Natural killer cell (primary cell): ENCODE data around the gene NAXD. TPM values are rescaled to one million over a fixed set of nuclear protein-coding genes. Genes with fewer than 3 reads are reported as not detected.

Source experiments
- ATAC-seq, 3 donors: fragments of 150-1000 bp in 2 of 3; fragments of 200-7000 bp in 1 of 3; cut with Tn5 transposase; 1 replicate in 1 of 3; 2 replicates in 2 of 3; pipeline ENCODE4 v1.10.0; 2021; ENCODE audit warnings: mild to moderate bottlenecking in 2 of 3, moderate library complexity in 2 of 3
- DNase-seq, 2 donors: peaks; one replicate each; pipeline versions ENCODE4 v3.0.0 to v3.0.0-alpha.2; 2013 to 2021; ENCODE audit warnings: mixed read lengths in 1 of 2
- H3K27ac ChIP-seq: one replicate; pipeline ENCODE4 v1.5.1; 2013; ENCODE audit warnings: mild to moderate bottlenecking, low read length
- H3K27me3 ChIP-seq: one replicate; pipeline ENCODE4 v1.6.1; 2013; ENCODE audit warnings: low read length; ENCODE audit not compliant: control insufficient read depth, insufficient read depth
- H3K36me3 ChIP-seq: one replicate; pipeline ENCODE4 v1.6.1; 2013; ENCODE audit warnings: low read length; ENCODE audit not compliant: control insufficient read depth, insufficient read depth
- H3K4me1 ChIP-seq: one replicate; pipeline ENCODE4 v1.6.1; 2013; ENCODE audit warnings: low read length; ENCODE audit not compliant: control insufficient read depth, insufficient read depth
- H3K4me3 ChIP-seq: one replicate; pipeline ENCODE4 v1.5.1; 2013; ENCODE audit warnings: low read length
- H3K9me3 ChIP-seq: one replicate; pipeline ENCODE4 v1.6.1; 2013; ENCODE audit warnings: low read length; ENCODE audit not compliant: control insufficient read depth, insufficient read depth
- H3K27ac Mint-ChIP-seq, 2 donors: one replicate each; pipeline ENCODE4 v1.8.0; 2022; ENCODE audit warnings: mild to moderate bottlenecking in 2 of 2, mixed read lengths in 2 of 2, moderate library complexity in 1 of 2
- H3K27me3 Mint-ChIP-seq, 2 donors: one replicate each; pipeline ENCODE4 v1.8.0; 2022; ENCODE audit warnings: low read depth in 2 of 2, mixed read lengths in 2 of 2
- H3K36me3 Mint-ChIP-seq: one replicate; pipeline ENCODE4 v1.8.0; 2022; ENCODE audit warnings: mixed read lengths
- H3K4me1 Mint-ChIP-seq, 2 donors: one replicate each; pipeline ENCODE4 v1.8.0; 2022; ENCODE audit warnings: mixed read lengths in 2 of 2
- H3K4me3 Mint-ChIP-seq: one replicate; pipeline ENCODE4 v1.8.0; 2022; ENCODE audit warnings: mild to moderate bottlenecking, moderate library complexity, mixed read lengths
- H3K9me3 Mint-ChIP-seq, 2 donors: one replicate each; pipeline ENCODE4 v1.8.0; 2022; ENCODE audit warnings: mixed read lengths in 2 of 2
- WGBS: methylation state at CpG from one replicate; pipeline ENCODE4 v1.1.7; 2013; ENCODE audit warnings: missing lambda C conversion rate; ENCODE audit not compliant: insufficient coverage; 5-methylcytosine and 5-hydroxymethylcytosine counted together
- intact Hi-C: fragments of 100-400 bp; cut with micrococcal nuclease; formaldehyde crosslinking; loops from one replicate; pipeline ENCODE4 v1.14.2; 2022
- total RNA-seq, 4 donors: library from RNA; stranded (reverse); fragments of 120-200 nt in 1 of 4; gene quantifications; one replicate each; pipeline versions ENCODE4 v1.2.3 to v1.2.4, GENCODE V29; 2013 to 2022
- TF ChIP-seq, protein P1 (sequence below): fragments of 200-600 bp; IDR thresholded peaks from one replicate; pipeline ENCODE4 v1.8.0; 2022; ENCODE audit warnings: antibody characterized with exemption

The NAXD gene
- total RNA-seq, 3 donors from 2014 or later (not counting 1 experiment from before 2014, with no cell fraction given): 6.8 to 14.0 (median 12.0) TPM

DNA sequence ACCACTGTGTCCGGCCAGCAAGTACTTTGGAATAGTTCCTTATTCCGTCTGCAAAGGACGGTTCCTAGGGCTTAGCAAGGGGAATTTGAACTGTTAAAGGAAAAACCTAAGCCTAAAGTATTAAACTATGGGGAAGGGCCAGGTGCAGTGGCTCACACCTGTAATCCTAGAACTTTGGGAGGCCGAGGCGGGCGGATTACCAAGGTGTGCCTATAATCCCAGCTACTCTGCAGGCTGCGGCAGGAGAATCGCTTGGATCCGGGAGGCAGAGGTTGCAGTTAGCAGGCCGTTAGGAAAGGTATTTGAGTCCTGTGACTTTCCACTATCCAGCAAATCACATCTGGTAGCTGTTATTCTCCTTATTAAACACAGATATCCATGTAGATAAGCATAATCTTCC lies 44.5 kb upstream of the NAXD start:
- no peak for DNase-seq
- TF ChIP-seq, protein P1, sequence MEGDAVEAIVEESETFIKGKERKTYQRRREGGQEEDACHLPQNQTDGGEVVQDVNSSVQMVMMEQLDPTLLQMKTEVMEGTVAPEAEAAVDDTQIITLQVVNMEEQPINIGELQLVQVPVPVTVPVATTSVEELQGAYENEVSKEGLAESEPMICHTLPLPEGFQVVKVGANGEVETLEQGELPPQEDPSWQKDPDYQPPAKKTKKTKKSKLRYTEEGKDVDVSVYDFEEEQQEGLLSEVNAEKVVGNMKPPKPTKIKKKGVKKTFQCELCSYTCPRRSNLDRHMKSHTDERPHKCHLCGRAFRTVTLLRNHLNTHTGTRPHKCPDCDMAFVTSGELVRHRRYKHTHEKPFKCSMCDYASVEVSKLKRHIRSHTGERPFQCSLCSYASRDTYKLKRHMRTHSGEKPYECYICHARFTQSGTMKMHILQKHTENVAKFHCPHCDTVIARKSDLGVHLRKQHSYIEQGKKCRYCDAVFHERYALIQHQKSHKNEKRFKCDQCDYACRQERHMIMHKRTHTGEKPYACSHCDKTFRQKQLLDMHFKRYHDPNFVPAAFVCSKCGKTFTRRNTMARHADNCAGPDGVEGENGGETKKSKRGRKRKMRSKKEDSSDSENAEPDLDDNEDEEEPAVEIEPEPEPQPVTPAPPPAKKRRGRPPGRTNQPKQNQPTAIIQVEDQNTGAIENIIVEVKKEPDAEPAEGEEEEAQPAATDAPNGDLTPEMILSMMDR: no peak
- WGBS: 94% methylated on average over 10 of the region's 10 CpGs
- no peak overlapping the region for H3K4me3 ChIP-seq
- ATAC-seq: no peak
- no peaks in the 10 kb centered on the region for H3K9me3 ChIP-seq
- no peak overlapping the region for H3K27ac ChIP-seq
- H3K27me3 ChIP-seq: no peaks in the 10 kb centered on the region
- Mint-ChIP-seq H3K9me3 (no peaks in the 10 kb centered on the region), H3K36me3 (no peaks in the 10 kb centered on the region), H3K4me3 (no peak overlapping the region), H3K4me1 (peaks cover 0 to 6% of the 10 kb centered on the region in 2 donors), H3K27ac (no peak overlapping the region), H3K27me3 (peaks cover 28 to 47% of the 10 kb centered on the region in 2 donors)
- peaks cover 6% of the 10 kb centered on the region for H3K4me1 ChIP-seq
- intact Hi-C loops: no loop called here
- H3K36me3 ChIP-seq: no peaks in the 10 kb centered on the region

DNA sequence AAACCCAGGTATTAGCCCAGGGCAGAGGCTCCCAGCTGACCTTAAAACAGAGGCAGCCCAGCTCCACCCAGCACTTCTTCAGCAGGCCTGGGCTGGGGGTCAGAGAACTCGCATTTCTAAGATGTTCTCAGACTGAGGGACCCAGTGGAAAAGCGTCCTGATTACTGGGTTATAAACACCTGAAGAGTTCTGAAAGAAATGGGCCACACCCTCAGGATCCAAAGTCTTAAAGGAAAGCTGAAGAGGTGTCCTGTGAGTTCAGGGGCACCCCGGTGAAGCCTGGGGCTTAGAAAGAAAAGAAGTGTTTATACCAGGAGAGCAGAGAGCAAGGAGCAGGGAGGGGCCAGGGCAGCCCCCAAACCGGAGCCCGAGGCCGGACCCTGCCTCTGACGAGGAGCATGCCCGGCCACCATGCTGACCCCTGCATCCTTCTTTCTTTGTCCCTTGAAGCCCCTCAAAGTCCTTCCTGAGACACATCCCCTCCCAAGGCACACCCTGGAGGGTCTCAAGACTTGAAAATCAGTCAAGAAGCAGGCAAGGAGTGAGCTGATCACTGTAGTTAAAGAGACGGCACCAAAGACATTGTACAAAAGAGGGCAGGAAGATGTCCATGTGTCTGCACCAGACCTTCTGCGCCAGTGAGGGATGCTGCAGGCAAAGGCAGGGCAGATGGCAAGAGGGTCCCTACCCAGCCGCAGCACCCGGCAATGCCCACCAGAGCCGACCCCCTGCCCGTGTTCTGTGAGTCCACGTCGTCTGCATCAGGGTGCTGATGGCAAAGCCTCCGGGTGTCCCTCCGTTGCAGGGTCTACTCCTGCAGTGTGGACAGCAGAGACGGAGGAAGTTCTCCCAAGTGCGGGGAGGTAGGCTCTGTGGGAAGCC lies 43.2 kb upstream of the NAXD start:
- no peaks in the 10 kb centered on the region for H3K36me3 ChIP-seq
- H3K27ac Mint-ChIP-seq: no peak overlapping the region
- TF ChIP-seq, protein P1: no peak
- H3K27me3 ChIP-seq: no peaks in the 10 kb centered on the region
- H3K27ac ChIP-seq: no peak overlapping the region
- DNase-seq: no peak
- no peak for ATAC-seq
- H3K27me3 Mint-ChIP-seq: peaks cover 33 to 52% of the 10 kb centered on the region in 2 donors
- H3K4me1 ChIP-seq: peaks cover 10% of the 10 kb centered on the region
- H3K9me3 ChIP-seq: no peaks in the 10 kb centered on the region
- H3K36me3 Mint-ChIP-seq: no peaks in the 10 kb centered on the region
- no peak overlapping the region for H3K4me3 ChIP-seq
- H3K4me1 Mint-ChIP-seq: peaks cover 0 to 10% of the 10 kb centered on the region in 2 donors
- no peaks in the 10 kb centered on the region for H3K9me3 Mint-ChIP-seq
- WGBS: 92% methylated on average over 20 of the region's 20 CpGs
- intact Hi-C loops: no loop called here
- H3K4me3 Mint-ChIP-seq: no peak overlapping the region

DNA sequence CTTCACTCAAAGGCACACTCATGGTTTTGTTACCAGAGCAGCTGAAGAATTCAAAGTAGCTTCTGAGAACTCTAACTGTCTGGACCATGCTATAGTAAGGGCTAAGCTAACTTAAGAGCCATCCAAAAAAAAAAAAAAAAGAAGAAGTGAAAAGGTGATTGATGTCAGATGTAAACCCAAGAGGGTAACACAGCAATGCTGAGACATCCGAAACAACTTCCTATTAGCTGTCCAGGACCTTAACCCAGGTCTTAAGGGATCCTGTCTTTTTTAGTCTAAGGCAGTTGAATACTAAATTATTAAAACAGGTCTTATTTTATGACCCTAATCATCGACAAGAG lies 42.6 kb upstream of the NAXD start:
- H3K27ac Mint-ChIP-seq: no peak overlapping the region
- 83% methylated on average over 2 of the region's 2 CpGs for WGBS

More for the DNA sequence above, 42.6 kb upstream of the NAXD start:
- Histone ChIP-seq H3K4me3 (no peak overlapping the region), H3K36me3 (no peaks in the 10 kb centered on the region), H3K9me3 (no peaks in the 10 kb centered on the region), H3K4me1 (peaks cover 10% of the 10 kb centered on the region), H3K27ac (no peak overlapping the region), H3K27me3 (no peaks in the 10 kb centered on the region)
- Mint-ChIP-seq H3K36me3 (no peaks in the 10 kb centered on the region), H3K4me3 (no peak overlapping the region), H3K9me3 (no peaks in the 10 kb centered on the region), H3K4me1 (peaks cover 0 to 10% of the 10 kb centered on the region in 2 donors), H3K27me3 (peaks cover 34 to 52% of the 10 kb centered on the region in 2 donors)
- TF ChIP-seq, protein P1: no peak
- ATAC-seq (no peak), DNase-seq (no peak)
- intact Hi-C loops: no loop called here
